ENCODE data around the gene TANGO2. TPM values are rescaled to one million over a fixed set of nuclear protein-coding genes. Genes with fewer than 3 reads are reported as not detected.

TANGO2 gene
- total and polyA plus RNA-seq, 2 donors (not counting 1 experiment from before 2014, with no cell fraction given), result 75.5 to 75.6 TPM

GRCh38 chr22:20062766-20063083 lies 41.8 kb downstream of the TANGO2 start:
- H3K27me3 Mint-ChIP-seq, result no peaks in the 10 kb centered on the region
- H3K4me1 ChIP-seq (ENCODE audit: control insufficient read depth in 2 of 2, insufficient read depth in 2 of 2, low read length in 2 of 2), result no peaks in the 10 kb centered on the region
- ChIA-PET POLR2A (no interaction called here), CTCF (interaction anchor here (1.5 kb wide), 1 partner anchor 28 kb away, joined by 3 read pairs; no protein-coding TSS in a partner anchor)
- H3K79me2 ChIP-seq (ENCODE audit: control insufficient read depth, insufficient read depth, low read length), result no peaks in the 10 kb centered on the region
- intact Hi-C loops (cut with micrococcal nuclease), result no loop called here
- peaks cover 11% of the 10 kb centered on the region for H4K20me1 ChIP-seq (ENCODE audit: control insufficient read depth, insufficient read depth, low read length, poor library complexity, severe bottlenecking)
- no peak overlapping the region for H3K9ac ChIP-seq (ENCODE audit: low read length)
- H3K4me3 ChIP-seq (ENCODE audit: control extremely low read depth in 1 of 5, extremely low read depth in 1 of 5, insufficient read depth in 1 of 5, low read depth in 2 of 5, low read length in 4 of 5), result no peak overlapping the region
- 98% methylated on average over 7 of the region's 11 CpGs for WGBS (ENCODE audit: insufficient coverage)
- H3K27ac ChIP-seq (ENCODE audit: low read length in 2 of 2), result no peak overlapping the region
- no peak overlapping the region for H3K4me2 ChIP-seq (replicated peaks; ENCODE audit: low read depth, low read length, poor library complexity, severe bottlenecking)
- H3K27me3 ChIP-seq (replicated peaks in 1 of 4; ENCODE audit: control extremely low read depth in 1 of 4, control insufficient read depth in 3 of 4, insufficient read depth in 4 of 4, low read length in 3 of 4), result no peaks in the 10 kb centered on the region
- H3K9me3 ChIP-seq (ENCODE audit: control extremely low read depth in 1 of 3, control insufficient read depth in 2 of 3, insufficient read depth in 1 of 3, low read length in 2 of 3), result no peaks in the 10 kb centered on the region
- ATAC-seq (ENCODE audit: low read depth), result no peak
- H3K4me1 Mint-ChIP-seq, result no peaks in the 10 kb centered on the region
- no peak overlapping the region for H3K4me3 Mint-ChIP-seq
- no peak for DNase-seq
- TF ChIP-seq EZH2 (IDR thresholded peaks at IDR 0.05; ENCODE audit: borderline replicate concordance, insufficient read depth, low read depth, low read length, poor library complexity, severe bottlenecking) (no peak), CTCF (IDR thresholded peaks at IDR 0.05) (no peak)
- peak overlapping the region; percentile 7 for H3K27ac Mint-ChIP-seq
- no peak overlapping the region for H2AFZ ChIP-seq (ENCODE audit: insufficient read depth, low read depth, low read length, poor library complexity, severe bottlenecking)
- H3K36me3 ChIP-seq (replicated peaks in 1 of 2; ENCODE audit: control extremely low read depth in 1 of 2, control insufficient read depth in 1 of 2, extremely low read depth in 1 of 2, insufficient read depth in 2 of 2, low read length in 1 of 2), result peaks cover 0 to 41% of the 10 kb centered on the region in 2 experiments
- H3K9me3 Mint-ChIP-seq (ENCODE audit: insufficient read depth), result no peaks in the 10 kb centered on the region

DNA sequence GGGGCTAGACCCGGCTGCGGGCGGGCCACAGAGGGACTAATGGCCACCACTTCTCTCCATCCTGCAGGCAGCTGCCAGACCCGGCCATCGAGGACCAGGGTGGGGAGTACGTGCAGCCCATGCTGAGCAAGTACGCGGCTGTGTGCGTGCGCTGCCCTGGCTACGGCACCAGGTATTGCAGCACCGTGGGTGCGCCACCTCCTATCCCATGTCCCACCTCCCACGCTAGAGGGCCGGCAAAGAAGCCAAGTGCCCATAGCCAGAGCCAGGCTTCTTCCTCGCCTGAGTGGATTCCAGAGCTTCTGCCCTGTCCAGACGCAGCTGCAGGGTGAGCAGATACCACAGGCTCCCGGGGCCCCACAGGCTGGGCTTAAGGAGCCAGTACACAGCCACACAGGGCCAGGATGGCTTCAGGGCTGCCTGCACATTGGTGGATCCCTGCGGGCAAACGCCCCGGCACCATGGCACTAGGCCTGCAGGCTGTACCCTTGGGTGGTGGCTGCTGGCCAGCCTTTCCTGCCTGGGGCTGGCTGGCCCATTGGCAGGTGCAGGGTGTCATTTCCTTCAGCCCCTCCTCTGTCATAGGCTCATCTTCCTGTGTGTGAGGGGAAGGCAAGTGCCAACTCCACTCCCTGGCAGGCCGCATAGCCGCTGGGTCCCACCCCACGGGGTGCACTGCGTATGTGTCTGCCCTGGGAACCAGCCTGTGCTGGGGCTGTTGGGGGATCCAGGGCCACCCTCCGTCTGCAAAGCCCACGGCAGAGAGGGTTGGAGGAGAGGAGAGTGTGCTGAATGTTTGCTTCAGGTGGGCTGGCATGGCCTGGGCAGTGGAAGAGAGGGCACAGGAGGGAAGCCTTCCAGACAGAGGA lies 42.6 kb downstream of the TANGO2 start:
- no peak overlapping the region for H3K4me3 ChIP-seq (ENCODE audit: control extremely low read depth in 1 of 5, extremely low read depth in 1 of 5, insufficient read depth in 1 of 5, low read depth in 2 of 5, low read length in 4 of 5)
- DNase-seq (no peak), ATAC-seq (ENCODE audit: low read depth) (no peak)
- Mint-ChIP-seq H3K4me1 (no peaks in the 10 kb centered on the region), H3K4me3 (no peak overlapping the region), H3K9me3 (ENCODE audit: insufficient read depth) (no peaks in the 10 kb centered on the region), H3K27ac (no peak overlapping the region), H3K27me3 (no peaks in the 10 kb centered on the region)
- H2AFZ ChIP-seq (ENCODE audit: insufficient read depth, low read depth, low read length, poor library complexity, severe bottlenecking), result no peak overlapping the region
- H3K4me1 ChIP-seq (ENCODE audit: control insufficient read depth in 2 of 2, insufficient read depth in 2 of 2, low read length in 2 of 2), result no peaks in the 10 kb centered on the region
- H3K36me3 ChIP-seq (replicated peaks in 1 of 2; ENCODE audit: control extremely low read depth in 1 of 2, control insufficient read depth in 1 of 2, extremely low read depth in 1 of 2, insufficient read depth in 2 of 2, low read length in 1 of 2), result peaks cover 0 to 36% of the 10 kb centered on the region in 2 experiments
- no peaks in the 10 kb centered on the region for H3K9me3 ChIP-seq (ENCODE audit: control extremely low read depth in 1 of 3, control insufficient read depth in 2 of 3, insufficient read depth in 1 of 3, low read length in 2 of 3)
- peaks cover 9% of the 10 kb centered on the region for H4K20me1 ChIP-seq (ENCODE audit: control insufficient read depth, insufficient read depth, low read length, poor library complexity, severe bottlenecking)
- H3K4me2 ChIP-seq (replicated peaks; ENCODE audit: low read depth, low read length, poor library complexity, severe bottlenecking), result no peak overlapping the region
- POLR2A ChIA-PET, result no interaction called here
- H3K27ac ChIP-seq (ENCODE audit: low read length in 2 of 2), result no peak overlapping the region
- no peak overlapping the region for H3K9ac ChIP-seq (ENCODE audit: low read length)
- no peaks in the 10 kb centered on the region for H3K79me2 ChIP-seq (ENCODE audit: control insufficient read depth, insufficient read depth, low read length)
- TF ChIP-seq EZH2 (IDR thresholded peaks at IDR 0.05; ENCODE audit: borderline replicate concordance, insufficient read depth, low read depth, low read length, poor library complexity, severe bottlenecking) (no peak), CTCF (IDR thresholded peaks at IDR 0.05) (no peak)
- 96% methylated on average over 27 of the region's 27 CpGs for WGBS (ENCODE audit: insufficient coverage)
- CTCF ChIA-PET, result no interaction called here
- intact Hi-C loops (cut with micrococcal nuclease), result no loop called here
- no peaks in the 10 kb centered on the region for H3K27me3 ChIP-seq (replicated peaks in 1 of 4; ENCODE audit: control extremely low read depth in 1 of 4, control insufficient read depth in 3 of 4, insufficient read depth in 4 of 4, low read length in 3 of 4)

All from B cell (primary cell).